GM21381 (cell line): ENCODE data around the gene BICC1.

ENCODE experiments used
- ATAC-seq: cut with Tn5 transposase; IDR thresholded peaks from one replicate; pipeline ENCODE4 v1.9.1; 2021; ENCODE audit warnings: mild to moderate bottlenecking, moderate library complexity; ENCODE audit not compliant: unreplicated experiment

BICC1 gene

GRCh38 chr10:58512491-58513187 is at the start of gene BICC1:
Gene BICC1, plus strand, starts transcription at chr10:58512872. Its CDS starts 272 bp downstream, at chr10:58513144.
- ATAC-seq = no peak

- ATAC-seq = no peak
These were observed 47.7 kb upstream of the BICC1 start for GRCh38 chr10:58464956-58465355.

- ATAC-seq = no peak
These were observed 47.0 kb upstream of the BICC1 start for GRCh38 chr10:58465629-58466028.

GRCh38 chr10:58467931-58468635 is 44.6 kb upstream of the BICC1 start:
- ATAC-seq = no peak

GRCh38 chr10:58473976-58474375 is 38.7 kb upstream of the BICC1 start:
- ATAC-seq = no peak

- ATAC-seq = no peak
These were observed 37.1 kb upstream of the BICC1 start for GRCh38 chr10:58475322-58476277.

- ATAC-seq = no peak
These were observed 35.5 kb upstream of the BICC1 start for GRCh38 chr10:58477122-58477521.

GRCh38 chr10:58477902-58478301 is 34.8 kb upstream of the BICC1 start:
- no peak for ATAC-seq

- no peak for ATAC-seq
These were observed 33.6 kb upstream of the BICC1 start for GRCh38 chr10:58479045-58479444.

GRCh38 chr10:58480321-58480720 is 32.4 kb upstream of the BICC1 start:
- no peak for ATAC-seq

- no peak for ATAC-seq
These were observed 31.0 kb upstream of the BICC1 start for GRCh38 chr10:58481569-58482109.

- no peak for ATAC-seq
These were observed 25.9 kb upstream of the BICC1 start for GRCh38 chr10:58486821-58487220.

GRCh38 chr10:58488921-58489320 is 23.8 kb upstream of the BICC1 start:
- ATAC-seq = no peak

GRCh38 chr10:58502956-58503355 is 9.7 kb upstream of the BICC1 start:
- ATAC-seq = no peak

GRCh38 chr10:58508316-58508715 is 4.4 kb upstream of the BICC1 start:
- ATAC-seq = no peak

GRCh38 chr10:58511765-58512490 is 744 bp upstream of the BICC1 start:
- ATAC-seq = no peak

- no peak for ATAC-seq
These were observed 777 bp downstream of the BICC1 start for GRCh38 chr10:58513188-58514110.

- ATAC-seq = no peak
These were observed 1.6 kb downstream of the BICC1 start for GRCh38 chr10:58514111-58514770.
